Measurements from ENCODE around the gene IFNB1. TPM values are rescaled to one million over a fixed set of nuclear protein-coding genes. Genes with fewer than 3 reads are reported as not detected.

The IFNB1 gene
- total RNA-seq, 1 experiment from 2014 or later: not detected

GRCh38 chr9:21037278-21037677 lies 40.5 kb downstream of the IFNB1 start:
- WGBS (ENCODE audit: extremely low coverage, insufficient read length, low lambda C conversion rate): no CpG with 5 or more reads among the region's 2 CpGs
- no peak overlapping the region for H4K5ac ChIP-seq (ENCODE audit: insufficient read length, low read depth, low read length)
- no peak overlapping the region for H3T11ph ChIP-seq (ENCODE audit: low read length)
- no peak overlapping the region for H2BK120ac ChIP-seq (ENCODE audit: low read depth, low read length, poor library complexity, severe bottlenecking)
- no peak overlapping the region for H2BK20ac ChIP-seq (ENCODE audit: low read depth, low read length, poor library complexity, severe bottlenecking)
- H2BK12ac ChIP-seq (ENCODE audit: insufficient read length, low read depth, low read length): no peak overlapping the region
- no peaks in the 10 kb centered on the region for H3K9me3 ChIP-seq (ENCODE audit: control insufficient read depth, low read depth, low read length)
- H3K9ac ChIP-seq (ENCODE audit: extremely low read depth, insufficient read length, low read length): no peak overlapping the region
- no peaks in the 10 kb centered on the region; the same call in 1 of the 2 replicates for H3K4me1 ChIP-seq (ENCODE audit: insufficient read depth, low read length)
- H3K4me2 ChIP-seq (ENCODE audit: insufficient read depth, insufficient read length, low read length): no peak overlapping the region
- no peaks in the 10 kb centered on the region for H3K79me1 ChIP-seq (ENCODE audit: insufficient read depth, low read depth, low read length, poor library complexity, severe bottlenecking)
- H3K27me3 Mint-ChIP-seq (ENCODE audit: low read depth): peaks cover 11% of the 10 kb centered on the region
- no peak overlapping the region for H3K4ac ChIP-seq (ENCODE audit: low read depth, low read length)
- H3K27ac Mint-ChIP-seq: no peak overlapping the region
- no peak overlapping the region for H2BK15ac ChIP-seq (ENCODE audit: low read depth, low read length)
- H3K4me3 Mint-ChIP-seq: no peak overlapping the region
- H3K27me3 ChIP-seq (ENCODE audit: insufficient read depth, low read length): no peaks in the 10 kb centered on the region
- TF ChIP-seq, protein P1, sequence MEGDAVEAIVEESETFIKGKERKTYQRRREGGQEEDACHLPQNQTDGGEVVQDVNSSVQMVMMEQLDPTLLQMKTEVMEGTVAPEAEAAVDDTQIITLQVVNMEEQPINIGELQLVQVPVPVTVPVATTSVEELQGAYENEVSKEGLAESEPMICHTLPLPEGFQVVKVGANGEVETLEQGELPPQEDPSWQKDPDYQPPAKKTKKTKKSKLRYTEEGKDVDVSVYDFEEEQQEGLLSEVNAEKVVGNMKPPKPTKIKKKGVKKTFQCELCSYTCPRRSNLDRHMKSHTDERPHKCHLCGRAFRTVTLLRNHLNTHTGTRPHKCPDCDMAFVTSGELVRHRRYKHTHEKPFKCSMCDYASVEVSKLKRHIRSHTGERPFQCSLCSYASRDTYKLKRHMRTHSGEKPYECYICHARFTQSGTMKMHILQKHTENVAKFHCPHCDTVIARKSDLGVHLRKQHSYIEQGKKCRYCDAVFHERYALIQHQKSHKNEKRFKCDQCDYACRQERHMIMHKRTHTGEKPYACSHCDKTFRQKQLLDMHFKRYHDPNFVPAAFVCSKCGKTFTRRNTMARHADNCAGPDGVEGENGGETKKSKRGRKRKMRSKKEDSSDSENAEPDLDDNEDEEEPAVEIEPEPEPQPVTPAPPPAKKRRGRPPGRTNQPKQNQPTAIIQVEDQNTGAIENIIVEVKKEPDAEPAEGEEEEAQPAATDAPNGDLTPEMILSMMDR (conservative IDR thresholded peaks at IDR 0.05): no peak
- H4K91ac ChIP-seq (ENCODE audit: insufficient read length, low read depth, low read length): no peak overlapping the region
- no peak overlapping the region for H3K56ac ChIP-seq (ENCODE audit: insufficient read length, low read depth, low read length)
- no peak overlapping the region for H2AFZ ChIP-seq (ENCODE audit: low read length)
- no peak overlapping the region for H3K23ac ChIP-seq (ENCODE audit: insufficient read length, low read depth, low read length)
- H3K9me3 Mint-ChIP-seq: no peaks in the 10 kb centered on the region; a peak in 1 of 5 replicates
- H3K23me2 ChIP-seq (ENCODE audit: insufficient read length, low read depth, low read length, poor library complexity, severe bottlenecking): no peaks in the 10 kb centered on the region
- no peak for DNase-seq
- no peak overlapping the region for H4K8ac ChIP-seq (replicated peaks; ENCODE audit: insufficient read length, low read depth, low read length)
- H3K4me1 Mint-ChIP-seq: peaks cover 15 to 17% of the 10 kb centered on the region in 2 experiments
- H3K79me2 ChIP-seq (ENCODE audit: insufficient read depth, low read length): no peaks in the 10 kb centered on the region
- H3K14ac ChIP-seq (ENCODE audit: insufficient read depth, low read length): no peak overlapping the region
- no peak overlapping the region for H3K27ac ChIP-seq (ENCODE audit: insufficient read length, low read depth, low read length)
- H4K20me1 ChIP-seq (ENCODE audit: control insufficient read depth, insufficient read depth, insufficient read length): no peaks in the 10 kb centered on the region
- H3K36me3 Mint-ChIP-seq (ENCODE audit: insufficient read depth in 1 of 3, low read depth in 3 of 3): no peaks in the 10 kb centered on the region
- no peak overlapping the region for H3K18ac ChIP-seq (ENCODE audit: insufficient read length, low read depth, low read length)
- H2BK5ac ChIP-seq (ENCODE audit: insufficient read length, low read length): no peak overlapping the region
- no peak overlapping the region for H2AK5ac ChIP-seq (ENCODE audit: insufficient read length, low read length)

Measured in H9 (cell line).